Lower leg skin (tissue), 3 donors: Measurements from ENCODE around the gene CEP112.

ENCODE experiments used
- POLR2A ChIP-seq, 2 donors: fragments of 450-650 bp; IDR thresholded peaks; one replicate each; pipeline ENCODE4 v1.6.1; 2016 to 2017; ENCODE audit warnings: antibody characterized with exemption in 2 of 2, mild to moderate bottlenecking in 1 of 2, moderate library complexity in 1 of 2
- TF ChIP-seq, protein P1 (sequence below), 3 donors: fragments of 450-650 bp; IDR thresholded peaks; one replicate each; pipeline ENCODE4 v1.5.1; 2016; ENCODE audit warnings: antibody characterized with exemption in 3 of 3, mild to moderate bottlenecking in 3 of 3, moderate library complexity in 2 of 3

DNA sequence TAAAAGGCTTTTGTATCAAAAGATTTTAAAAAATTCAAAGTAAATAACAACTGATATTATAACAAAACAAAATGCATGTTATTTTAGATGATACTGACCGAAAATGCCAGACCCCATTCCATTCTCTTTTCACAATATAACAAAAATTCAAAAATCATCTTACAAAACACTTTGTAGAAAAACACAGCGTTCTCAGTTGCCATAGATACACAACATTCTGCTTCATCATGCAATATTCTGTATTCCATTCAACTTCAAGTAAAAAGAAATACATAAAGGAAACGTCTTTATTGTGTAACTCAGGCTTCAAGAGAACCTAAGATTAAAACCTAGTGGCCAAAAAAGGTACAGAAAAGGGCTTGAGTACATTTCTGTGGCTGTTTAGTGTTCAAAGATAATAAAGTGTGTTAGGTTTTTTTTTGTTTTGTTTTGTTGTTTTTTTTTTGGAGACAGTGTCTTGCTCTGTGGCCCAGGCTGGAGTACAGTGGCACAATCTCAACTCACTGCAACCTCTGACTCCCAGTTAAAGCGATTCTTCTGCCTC, 250.5 kb downstream of the CEP112 start:
- TF ChIP-seq, protein P1, sequence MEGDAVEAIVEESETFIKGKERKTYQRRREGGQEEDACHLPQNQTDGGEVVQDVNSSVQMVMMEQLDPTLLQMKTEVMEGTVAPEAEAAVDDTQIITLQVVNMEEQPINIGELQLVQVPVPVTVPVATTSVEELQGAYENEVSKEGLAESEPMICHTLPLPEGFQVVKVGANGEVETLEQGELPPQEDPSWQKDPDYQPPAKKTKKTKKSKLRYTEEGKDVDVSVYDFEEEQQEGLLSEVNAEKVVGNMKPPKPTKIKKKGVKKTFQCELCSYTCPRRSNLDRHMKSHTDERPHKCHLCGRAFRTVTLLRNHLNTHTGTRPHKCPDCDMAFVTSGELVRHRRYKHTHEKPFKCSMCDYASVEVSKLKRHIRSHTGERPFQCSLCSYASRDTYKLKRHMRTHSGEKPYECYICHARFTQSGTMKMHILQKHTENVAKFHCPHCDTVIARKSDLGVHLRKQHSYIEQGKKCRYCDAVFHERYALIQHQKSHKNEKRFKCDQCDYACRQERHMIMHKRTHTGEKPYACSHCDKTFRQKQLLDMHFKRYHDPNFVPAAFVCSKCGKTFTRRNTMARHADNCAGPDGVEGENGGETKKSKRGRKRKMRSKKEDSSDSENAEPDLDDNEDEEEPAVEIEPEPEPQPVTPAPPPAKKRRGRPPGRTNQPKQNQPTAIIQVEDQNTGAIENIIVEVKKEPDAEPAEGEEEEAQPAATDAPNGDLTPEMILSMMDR (IDR thresholded peaks at IDR 0.05): no peak
- no peak for TF ChIP-seq POLR2A (IDR thresholded peaks at IDR 0.05)
